GM12875 (cell line): ENCODE measurements around the gene PLXNA2.

Experiments used
- H3K4me3 ChIP-seq: one replicate; pipeline ENCODE4 v1.5.1; 2011; ENCODE audit warnings: low read depth, low read length, control low read depth
- CTCF ChIP-seq: IDR thresholded peaks from 2 replicates; pipeline ENCODE4 v1.5.1; 2011; ENCODE audit warnings: low read depth, mild to moderate bottlenecking, control low read depth, inconsistent platforms, low read length, moderate library complexity, borderline replicate concordance; ENCODE audit not compliant: insufficient read depth

PLXNA2 gene

GRCh38 chr1:208243967-208244916, at the start of gene PLXNA2:
PLXNA2 (minus strand) TSS chr1:208244384; CDS start chr1:208217922, 26,462 bp downstream.
- H3K4me3 ChIP-seq, result peak within 1 kb of the TSS; percentile 72
- TF ChIP-seq CTCF, result no peak

GRCh38 chr1:208292908-208293307, 48.7 kb upstream of the PLXNA2 start:
- no peak overlapping the region for H3K4me3 ChIP-seq
- no peak for TF ChIP-seq CTCF

GRCh38 chr1:208291923-208292711, 47.9 kb upstream of the PLXNA2 start:
- no peak for TF ChIP-seq CTCF
- no peak overlapping the region for H3K4me3 ChIP-seq

GRCh38 chr1:208291129-208291528, 46.9 kb upstream of the PLXNA2 start:
- no peak for TF ChIP-seq CTCF
- H3K4me3 ChIP-seq, result no peak overlapping the region

GRCh38 chr1:208289716-208290115, 45.5 kb upstream of the PLXNA2 start:
- no peak for TF ChIP-seq CTCF

GRCh38 chr1:208288495-208288894, 44.3 kb upstream of the PLXNA2 start:
- no peak for TF ChIP-seq CTCF
- no peak overlapping the region for H3K4me3 ChIP-seq

More at GRCh38 chr1:208289716-208290115, 45.5 kb upstream of the PLXNA2 start:
- no peak overlapping the region for H3K4me3 ChIP-seq
